Epithelial cell of proximal tubule (primary cell): ENCODE results near the gene CADM1. TPM values are rescaled to one million over a fixed set of nuclear protein-coding genes. Genes with fewer than 3 reads are reported as not detected.

ENCODE experiments used
- DNase-seq: peaks from one replicate; pipeline ENCODE4 v3.0.0-alpha.2; 2011; ENCODE audit warnings: low read depth
- H3K4me3 ChIP-seq: 2 replicates; pipeline ENCODE4 v1.5.1; 2011; ENCODE audit warnings: low read depth, mild to moderate bottlenecking, low read length
- total RNA-seq: library from RNA; depleted of rRNA; stranded (reverse); fragments of >200 nt; gene quantifications from 2 replicates; pipeline ENCODE4 v1.2.3, GENCODE V29; 2015
- TF ChIP-seq, protein P1 (sequence below): conservative IDR thresholded peaks from 2 replicates; pipeline ENCODE4 v1.5.1; 2012; ENCODE audit warnings: low read depth, mild to moderate bottlenecking, low read length

CADM1 gene
- 21.3 and 36.3 TPM in 2 replicates for total RNA-seq

DNA sequence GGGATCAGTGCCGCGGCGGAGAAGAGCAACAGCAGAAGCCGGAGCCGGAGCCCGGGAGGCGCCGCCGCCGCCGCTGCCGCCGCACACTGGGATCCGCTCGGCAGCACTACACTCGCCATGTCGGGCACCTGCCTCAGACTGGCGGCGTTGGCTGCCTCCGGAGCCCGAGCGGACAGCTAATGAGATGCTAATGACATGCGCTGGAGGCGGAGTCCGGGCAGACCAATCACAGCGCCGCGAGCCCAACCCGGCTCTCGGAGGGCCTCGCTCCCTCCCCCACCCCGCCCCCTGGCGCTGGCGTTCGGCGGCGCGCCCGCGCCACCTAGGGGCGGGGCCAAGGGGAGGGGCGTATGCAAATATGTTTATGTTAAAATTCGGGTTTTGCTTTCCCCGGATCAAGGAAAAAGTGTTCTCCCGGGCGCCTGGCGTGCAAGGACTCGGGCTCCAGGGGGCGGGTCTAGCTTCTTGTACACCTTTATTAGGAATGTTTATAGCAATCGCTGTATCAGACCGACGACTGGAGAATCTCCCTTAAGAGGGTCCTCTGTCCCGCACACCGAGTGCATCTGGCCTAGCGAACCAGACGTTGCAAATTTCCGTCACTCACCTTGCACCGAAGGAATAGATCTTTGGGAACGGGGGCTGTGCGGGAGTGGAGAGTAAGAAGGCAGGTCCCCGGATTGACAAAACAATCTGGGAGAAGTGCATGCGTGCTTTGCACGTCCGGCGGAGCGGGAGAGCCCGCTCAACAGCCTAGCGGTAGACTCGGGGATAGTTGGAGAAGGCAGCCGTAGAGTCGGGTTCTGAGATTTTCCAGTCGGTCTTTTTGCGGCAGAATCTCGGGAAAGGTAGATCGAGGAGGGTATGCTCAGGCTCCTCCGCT, at the start of gene CADM1:
TSS of gene CADM1 (minus strand) at position 140 of the 883 bp plus-strand sequence.
- DNase-seq: peak; percentile 40
- H3K4me3 ChIP-seq: peak within 1 kb of the TSS; percentile 74
- TF ChIP-seq, protein P1, sequence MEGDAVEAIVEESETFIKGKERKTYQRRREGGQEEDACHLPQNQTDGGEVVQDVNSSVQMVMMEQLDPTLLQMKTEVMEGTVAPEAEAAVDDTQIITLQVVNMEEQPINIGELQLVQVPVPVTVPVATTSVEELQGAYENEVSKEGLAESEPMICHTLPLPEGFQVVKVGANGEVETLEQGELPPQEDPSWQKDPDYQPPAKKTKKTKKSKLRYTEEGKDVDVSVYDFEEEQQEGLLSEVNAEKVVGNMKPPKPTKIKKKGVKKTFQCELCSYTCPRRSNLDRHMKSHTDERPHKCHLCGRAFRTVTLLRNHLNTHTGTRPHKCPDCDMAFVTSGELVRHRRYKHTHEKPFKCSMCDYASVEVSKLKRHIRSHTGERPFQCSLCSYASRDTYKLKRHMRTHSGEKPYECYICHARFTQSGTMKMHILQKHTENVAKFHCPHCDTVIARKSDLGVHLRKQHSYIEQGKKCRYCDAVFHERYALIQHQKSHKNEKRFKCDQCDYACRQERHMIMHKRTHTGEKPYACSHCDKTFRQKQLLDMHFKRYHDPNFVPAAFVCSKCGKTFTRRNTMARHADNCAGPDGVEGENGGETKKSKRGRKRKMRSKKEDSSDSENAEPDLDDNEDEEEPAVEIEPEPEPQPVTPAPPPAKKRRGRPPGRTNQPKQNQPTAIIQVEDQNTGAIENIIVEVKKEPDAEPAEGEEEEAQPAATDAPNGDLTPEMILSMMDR: peak; percentile 65

- TF ChIP-seq, protein P1: no peak
These were observed 48.7 kb upstream of the CADM1 start for GRCh38 chr11:115552773-115553438.

DNA sequence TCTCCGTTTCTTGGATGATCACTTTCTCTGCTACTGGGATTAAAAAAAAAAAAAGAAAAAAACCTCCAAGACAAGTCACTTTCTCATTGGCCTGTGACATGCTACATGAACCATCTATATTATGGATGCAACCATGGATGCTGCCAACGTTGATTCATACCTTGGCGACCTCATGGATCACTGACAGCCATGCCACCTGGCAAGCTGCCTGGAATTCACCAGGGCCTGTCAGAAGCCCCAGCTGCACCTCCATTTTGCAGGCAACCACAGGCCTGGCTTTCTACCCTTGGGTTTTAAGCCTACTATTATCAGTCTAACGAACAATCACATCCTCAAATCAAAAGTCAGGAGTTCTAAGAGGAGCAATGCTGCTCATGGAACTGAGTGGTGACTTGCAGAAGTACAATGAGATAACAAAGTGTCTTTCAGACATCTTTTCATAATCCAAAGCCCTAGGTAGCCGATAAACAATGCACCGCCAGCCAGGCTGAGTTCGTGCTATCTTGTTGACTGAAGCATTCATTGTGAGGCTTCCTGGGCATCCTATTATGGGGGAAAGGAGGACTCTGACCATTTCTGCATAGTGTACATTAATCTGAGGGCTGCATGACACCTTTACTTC, 48.0 kb upstream of the CADM1 start:
- H3K4me3 ChIP-seq: no peak overlapping the region
- no peak for DNase-seq
- TF ChIP-seq, protein P1: no peak

More at GRCh38 chr11:115552773-115553438, 48.7 kb upstream of the CADM1 start:
- no peak for DNase-seq
- H3K4me3 ChIP-seq: no peak overlapping the region

DNA sequence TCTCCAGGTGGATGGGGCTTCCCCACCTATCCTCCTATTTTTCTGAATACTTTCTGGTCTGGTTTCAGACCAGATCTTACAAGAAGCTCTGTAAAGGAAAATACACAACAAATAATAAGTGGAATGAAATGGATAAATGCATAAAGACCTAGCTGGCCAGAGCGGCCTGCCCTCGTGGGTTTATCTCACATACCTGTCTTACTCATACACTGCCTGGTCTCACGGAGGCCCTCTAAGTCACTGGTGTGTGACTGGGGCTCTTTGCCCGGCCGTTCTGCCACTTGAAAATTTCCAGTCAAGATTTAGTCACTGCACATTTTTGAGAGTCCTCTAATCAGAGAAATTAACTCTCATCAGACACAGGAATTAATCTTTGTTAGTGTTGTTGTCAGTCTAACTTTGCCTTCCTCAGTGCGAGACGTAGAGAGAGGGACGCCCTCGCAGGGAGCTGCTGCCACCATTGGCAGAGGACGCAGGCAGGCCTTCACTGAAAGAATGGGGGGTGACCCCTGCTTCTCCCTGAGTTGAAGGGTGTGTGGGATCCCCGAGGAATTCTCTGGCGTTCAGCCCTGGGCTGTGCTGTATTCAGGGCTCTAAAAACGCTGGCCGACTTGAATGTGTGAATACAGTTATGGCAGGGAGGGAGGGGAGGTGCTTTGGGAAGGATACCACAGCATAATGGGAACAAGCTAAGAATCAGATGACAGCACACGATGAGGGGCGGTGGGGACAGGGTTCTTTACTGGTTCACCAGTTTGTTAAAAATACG, 46.3 kb upstream of the CADM1 start:
- DNase-seq: peak; percentile 55
- TF ChIP-seq, protein P1: no peak
- no peak overlapping the region for H3K4me3 ChIP-seq

DNA sequence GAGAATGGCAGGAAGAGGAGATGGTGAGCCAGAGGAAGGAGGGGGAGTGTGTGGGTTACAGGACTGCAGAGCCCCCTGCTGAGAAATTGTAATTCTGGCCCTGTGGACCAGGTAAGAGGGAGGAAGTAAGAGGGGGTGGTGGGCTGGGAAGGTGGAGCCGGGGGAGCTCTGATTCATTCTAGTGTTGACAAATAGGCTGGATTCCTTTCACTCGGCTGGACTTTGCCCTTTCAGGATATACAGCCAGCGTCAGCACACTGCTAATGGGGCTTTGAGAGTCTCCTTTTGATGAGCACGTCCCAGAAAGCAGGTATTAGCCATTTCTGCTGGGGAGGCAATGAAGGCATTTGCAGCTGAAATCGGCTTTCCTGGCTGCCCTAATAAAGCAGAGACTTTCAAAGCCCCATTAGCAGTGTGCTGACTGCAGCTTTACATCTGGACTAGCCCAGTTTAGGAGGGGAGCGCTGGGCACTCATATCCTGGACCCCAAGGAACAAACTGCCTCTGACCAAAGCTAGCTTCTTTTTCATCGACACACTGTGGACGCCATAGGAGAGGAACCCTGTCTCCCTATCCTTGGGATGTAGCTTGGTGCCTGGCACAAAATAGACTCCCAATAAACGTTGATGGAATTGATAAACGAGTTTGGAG, 44.8 kb upstream of the CADM1 start:
- TF ChIP-seq, protein P1: peak; percentile 1
- no peak overlapping the region for H3K4me3 ChIP-seq
- peak; percentile 51 for DNase-seq
